CD8-positive, alpha-beta memory T cell (primary cell): ENCODE measurements around the gene TCF25. TPM values are rescaled to one million over a fixed set of nuclear protein-coding genes. Genes with fewer than 3 reads are reported as not detected.

Experiments
- CTCF ChIA-PET: fragments of 350-600 bp; sonication (Branson Sonifier 250); formaldehyde crosslinking; loops from one replicate; lab custom pipeline; 2021; ENCODE audit warnings: antibody characterized with exemption; lab: Charles Lee
- POLR2A ChIA-PET: fragments of 350-600 bp; sonication (Branson Sonifier 250); formaldehyde crosslinking; loops from one replicate; lab custom pipeline; 2021; ENCODE audit warnings: antibody characterized with exemption; lab: Charles Lee
- DNase-seq, 5 donors: peaks; one replicate each; pipeline versions ENCODE4 v3.0.0 to v3.0.0-alpha.2; 2020 to 2022; ENCODE audit warnings: mixed read lengths in 1 of 5
- H3K27ac ChIP-seq: one replicate; pipeline ENCODE4 v1.7.0; 2013; ENCODE audit warnings: low read depth, mild to moderate bottlenecking, low read length, moderate library complexity
- H3K27me3 ChIP-seq: 2 replicates; pipeline ENCODE4 v1.7.0; 2013; ENCODE audit warnings: low read length, mild to moderate bottlenecking; ENCODE audit not compliant: insufficient read depth, poor library complexity, severe bottlenecking
- H3K36me3 ChIP-seq: 2 replicates; pipeline ENCODE4 v1.7.0; 2013; ENCODE audit warnings: mild to moderate bottlenecking, low read length, moderate library complexity; ENCODE audit not compliant: insufficient read depth
- H3K4me1 ChIP-seq: 2 replicates; pipeline ENCODE4 v1.7.0; 2013; ENCODE audit warnings: mild to moderate bottlenecking, low read length, moderate library complexity; ENCODE audit not compliant: insufficient read depth
- H3K4me3 ChIP-seq: 2 replicates; pipeline ENCODE4 v1.7.0; 2013; ENCODE audit warnings: mild to moderate bottlenecking, low read length
- H3K9me3 ChIP-seq: 2 replicates; pipeline ENCODE4 v1.7.0; 2013; ENCODE audit warnings: mild to moderate bottlenecking, low read length
- H3K27ac Mint-ChIP-seq, 8 donors: one replicate each; pipeline ENCODE4 v1.8.0; 2020 to 2021; ENCODE audit warnings: mixed read lengths in 8 of 8, mild to moderate bottlenecking in 6 of 8, inconsistent platforms in 3 of 8, moderate library complexity in 3 of 8
- H3K27me3 Mint-ChIP-seq, 2 donors: one replicate each; pipeline ENCODE4 v1.8.0; 2020 to 2021; ENCODE audit warnings: mixed read lengths in 2 of 2, mild to moderate bottlenecking in 1 of 2, moderate library complexity in 1 of 2
- H3K36me3 Mint-ChIP-seq, 3 donors: one replicate each; pipeline ENCODE4 v1.8.0; 2020 to 2021; ENCODE audit warnings: mixed read lengths in 3 of 3, inconsistent platforms in 1 of 3, mild to moderate bottlenecking in 1 of 3
- H3K4me1 Mint-ChIP-seq, 3 donors: one replicate each; pipeline ENCODE4 v1.8.0; 2020 to 2021; ENCODE audit warnings: mixed read lengths in 3 of 3, inconsistent platforms in 1 of 3, mild to moderate bottlenecking in 1 of 3
- H3K4me3 Mint-ChIP-seq, 7 donors: one replicate each; pipeline ENCODE4 v1.8.0; 2020 to 2021; ENCODE audit warnings: mixed read lengths in 7 of 7, mild to moderate bottlenecking in 6 of 7, moderate library complexity in 4 of 7, inconsistent platforms in 2 of 7
- H3K9me3 Mint-ChIP-seq, 5 donors: one replicate each; pipeline ENCODE4 v1.8.0; 2020 to 2022; ENCODE audit warnings: mixed read lengths in 5 of 5, mild to moderate bottlenecking in 3 of 5, moderate library complexity in 2 of 5, inconsistent platforms in 1 of 5
- polyA plus RNA-seq: library from polyadenylated mRNA; unstranded; fragments of 300-500 nt; fragmentation: Illumina TruSeq; gene quantifications from one replicate; pipeline ENCODE4 v1.2.3, GENCODE V29; 2021
- total RNA-seq, 2 experiments: library from RNA; stranded (reverse); gene quantifications; one replicate each; pipeline ENCODE4 v1.2.3, GENCODE V29; 2021

The TCF25 gene
- total and polyA plus RNA-seq, 3 experiments from 2014 or later: 121 to 155 (median 154) TPM

GRCh38 chr16:89921702-89922476 lies 48.5 kb downstream of the TCF25 start:
- peak overlapping the region; percentile 44 to 85 (median 62) for H3K4me3 Mint-ChIP-seq
- H3K27ac Mint-ChIP-seq: peak overlapping the region in 3 of 8 donors; percentile 14 to 50 (median 19)
- ChIA-PET POLR2A (no interaction called here), CTCF (interaction anchor here (5.7 kb wide), 1 partner anchor 13 kb away, joined by 31 read pairs; no protein-coding TSS in a partner anchor)
- H3K36me3 Mint-ChIP-seq: no peaks in the 10 kb centered on the region
- no peak for DNase-seq
- Histone ChIP-seq H3K36me3 (no peaks in the 10 kb centered on the region), H3K4me3 (no peak overlapping the region), H3K27me3 (peaks cover 27% of the 10 kb centered on the region), H3K9me3 (no peaks in the 10 kb centered on the region), H3K27ac (peak overlapping the region; percentile 57), H3K4me1 (peaks cover 60% of the 10 kb centered on the region)
- H3K4me1 Mint-ChIP-seq: peaks cover 32 to 69% (median 35%) of the 10 kb centered on the region in 3 donors
- H3K27me3 Mint-ChIP-seq: peaks cover 30 to 38% of the 10 kb centered on the region in 2 donors
- H3K9me3 Mint-ChIP-seq: peaks cover 0 to 4% (median 0%) of the 10 kb centered on the region in 5 donors

- Mint-ChIP-seq H3K36me3 (no peaks in the 10 kb centered on the region), H3K4me3 (peak overlapping the region; percentile 44 to 85 (median 62)), H3K27me3 (peaks cover 31 to 38% of the 10 kb centered on the region in 2 donors), H3K27ac (peak overlapping the region in 2 of 8 donors; percentile 14 to 50), H3K4me1 (peaks cover 28 to 64% (median 34%) of the 10 kb centered on the region in 3 donors), H3K9me3 (peaks cover 0 to 4% (median 0%) of the 10 kb centered on the region in 5 donors)
- no peaks in the 10 kb centered on the region for H3K9me3 ChIP-seq
- peak overlapping the region; percentile 57 for H3K27ac ChIP-seq
- CTCF ChIA-PET: interaction anchor here (5.7 kb wide), 1 partner anchor 13 kb away, joined by 31 read pairs; no protein-coding TSS in a partner anchor
- POLR2A ChIA-PET: no interaction called here
- no peak for DNase-seq
- peaks cover 27% of the 10 kb centered on the region for H3K27me3 ChIP-seq
- H3K36me3 ChIP-seq: no peaks in the 10 kb centered on the region
- H3K4me3 ChIP-seq: no peak overlapping the region
- H3K4me1 ChIP-seq: peaks cover 55% of the 10 kb centered on the region
Measured at GRCh38 chr16:89922477-89922883, 49.1 kb downstream of the TCF25 start.

- Histone ChIP-seq H3K36me3 (no peaks in the 10 kb centered on the region), H3K4me1 (peaks cover 49% of the 10 kb centered on the region), H3K27me3 (peaks cover 33% of the 10 kb centered on the region), H3K27ac (peak within 1 kb of the TSS; percentile 57), H3K9me3 (no peaks in the 10 kb centered on the region), H3K4me3 (no peak within 1 kb of the TSS)
- H3K4me3 Mint-ChIP-seq: peak within 1 kb of the TSS; percentile 44 to 85 (median 62)
- H3K36me3 Mint-ChIP-seq: no peaks in the 10 kb centered on the region
- peaks cover 36 to 40% of the 10 kb centered on the region in 2 donors for H3K27me3 Mint-ChIP-seq
- peaks cover 0 to 2% (median 0%) of the 10 kb centered on the region in 5 donors for H3K9me3 Mint-ChIP-seq
- H3K4me1 Mint-ChIP-seq: peaks cover 23 to 59% (median 29%) of the 10 kb centered on the region in 3 donors
- ChIA-PET CTCF (interaction anchor here (5.7 kb wide), 1 partner anchor 14 kb away, joined by 31 read pairs; no protein-coding TSS in a partner anchor), POLR2A (no interaction called here)
- DNase-seq: peak in 1 of 5 donors; percentile 35
- peak within 1 kb of the TSS in 2 of 8 donors; percentile 14 to 50 for H3K27ac Mint-ChIP-seq
Measured at GRCh38 chr16:89922884-89923639, 49.7 kb downstream of the TCF25 start, which contains the start of gene TUBB3. TUBB3 (plus strand) TSS chr16:89923342; CDS start chr16:89923402, 60 bp downstream.

- peak overlapping the region in 1 of 7 donors; percentile 49 for H3K4me3 Mint-ChIP-seq
- no peaks in the 10 kb centered on the region for H3K36me3 Mint-ChIP-seq
- ChIA-PET CTCF (interaction anchor here (5.7 kb wide), 1 partner anchor 14 kb away, joined by 31 read pairs; no protein-coding TSS in a partner anchor), POLR2A (no interaction called here)
- H3K27me3 ChIP-seq: peaks cover 34% of the 10 kb centered on the region
- no peaks in the 10 kb centered on the region for H3K36me3 ChIP-seq
- H3K27ac ChIP-seq: no peak overlapping the region
- H3K9me3 ChIP-seq: no peaks in the 10 kb centered on the region
- H3K27me3 Mint-ChIP-seq: peaks cover 36 to 38% of the 10 kb centered on the region in 2 donors
- H3K27ac Mint-ChIP-seq: no peak overlapping the region
- H3K4me3 ChIP-seq: no peak overlapping the region
- H3K9me3 Mint-ChIP-seq: peaks cover 0 to 2% (median 0%) of the 10 kb centered on the region in 5 donors
- H3K4me1 Mint-ChIP-seq: peaks cover 23 to 51% (median 28%) of the 10 kb centered on the region in 3 donors
- no peak for DNase-seq
- peaks cover 42% of the 10 kb centered on the region for H3K4me1 ChIP-seq
Measured at GRCh38 chr16:89923640-89924296, 50.4 kb downstream of the TCF25 start.

- H3K9me3 ChIP-seq: no peaks in the 10 kb centered on the region
- Mint-ChIP-seq H3K4me1 (peaks cover 23 to 45% (median 26%) of the 10 kb centered on the region in 3 donors), H3K36me3 (no peaks in the 10 kb centered on the region), H3K27ac (no peak overlapping the region), H3K4me3 (peak overlapping the region in 1 of 7 donors; percentile 49), H3K27me3 (peaks cover 39 to 40% of the 10 kb centered on the region in 2 donors), H3K9me3 (peaks cover 0 to 2% (median 0%) of the 10 kb centered on the region in 5 donors)
- peaks cover 34% of the 10 kb centered on the region for H3K27me3 ChIP-seq
- no peak overlapping the region for H3K27ac ChIP-seq
- ChIA-PET POLR2A (no interaction called here), CTCF (interaction anchor here (5.7 kb wide), 1 partner anchor 15 kb away, joined by 31 read pairs; no protein-coding TSS in a partner anchor)
- H3K36me3 ChIP-seq: no peaks in the 10 kb centered on the region
- peaks cover 36% of the 10 kb centered on the region for H3K4me1 ChIP-seq
- H3K4me3 ChIP-seq: no peak overlapping the region
- DNase-seq: peak in 4 of 5 donors; percentile 24 to 63 (median 35)
Measured at GRCh38 chr16:89924297-89924924, 51.0 kb downstream of the TCF25 start.

GRCh38 chr16:89924925-89925307 lies 51.5 kb downstream of the TCF25 start:
- Histone ChIP-seq H3K4me1 (peaks cover 31% of the 10 kb centered on the region), H3K4me3 (no peak overlapping the region), H3K9me3 (no peaks in the 10 kb centered on the region), H3K36me3 (no peaks in the 10 kb centered on the region), H3K27ac (no peak overlapping the region), H3K27me3 (peaks cover 34% of the 10 kb centered on the region)
- H3K4me1 Mint-ChIP-seq: peaks cover 19 to 40% (median 23%) of the 10 kb centered on the region in 3 donors
- CTCF ChIA-PET: interaction anchor here (5.7 kb wide), 1 partner anchor 16 kb away, joined by 31 read pairs; no protein-coding TSS in a partner anchor
- peaks cover 37 to 39% of the 10 kb centered on the region in 2 donors for H3K27me3 Mint-ChIP-seq
- DNase-seq: no peak
- POLR2A ChIA-PET: no interaction called here
- H3K27ac Mint-ChIP-seq: no peak overlapping the region
- no peak overlapping the region for H3K4me3 Mint-ChIP-seq
- H3K36me3 Mint-ChIP-seq: no peaks in the 10 kb centered on the region
- H3K9me3 Mint-ChIP-seq: no peaks in the 10 kb centered on the region

GRCh38 chr16:89925596-89926079 lies 52.2 kb downstream of the TCF25 start:
- Histone ChIP-seq H3K27ac (no peak overlapping the region), H3K36me3 (no peaks in the 10 kb centered on the region), H3K4me1 (peaks cover 24% of the 10 kb centered on the region), H3K4me3 (no peak overlapping the region), H3K9me3 (no peaks in the 10 kb centered on the region), H3K27me3 (peaks cover 34% of the 10 kb centered on the region)
- H3K4me3 Mint-ChIP-seq: peak overlapping the region in 4 of 7 donors; percentile 7 to 29 (median 23)
- H3K4me1 Mint-ChIP-seq: peaks cover 14 to 33% (median 18%) of the 10 kb centered on the region in 3 donors
- DNase-seq: no peak
- POLR2A ChIA-PET: interaction anchor here (0.6 to 0.7 kb wide), 2 partner anchors 9 to 30 kb away, joined by 3 to 6 read pairs; no protein-coding TSS in a partner anchor
- no peak overlapping the region for H3K27ac Mint-ChIP-seq
- H3K27me3 Mint-ChIP-seq: peaks cover 36 to 38% of the 10 kb centered on the region in 2 donors
- CTCF ChIA-PET: interaction anchor here (5.7 kb wide), 1 partner anchor 16 kb away, joined by 31 read pairs; no protein-coding TSS in a partner anchor
- no peaks in the 10 kb centered on the region for H3K36me3 Mint-ChIP-seq
- no peaks in the 10 kb centered on the region for H3K9me3 Mint-ChIP-seq
